Uterus (tissue), 4 donors: ENCODE results near the gene ANKRD44. TPM values are rescaled to one million over a fixed set of nuclear protein-coding genes. Genes with fewer than 3 reads are reported as not detected.

Experiments used
- DNase-seq, 2 donors: peaks; one replicate each; pipeline ENCODE4 v3.0.0-alpha.2; 2019 to 2020
- H3K27ac ChIP-seq, 2 donors: fragments of 200-600 bp; sonication (generic); 1 replicate in 1 of 2; 2 replicates in 1 of 2; pipeline ENCODE4 v1.5.1; 2016 to 2018
- H3K27me3 ChIP-seq, 2 donors: fragments of 200-600 bp; sonication (generic); one replicate each; pipeline ENCODE4 v1.5.1; 2018 to 2019; ENCODE audit warnings: control low read depth in 1 of 2
- H3K36me3 ChIP-seq, 2 donors: fragments of 200-600 bp; sonication (generic); one replicate each; pipeline ENCODE4 v1.5.1; 2019; ENCODE audit warnings: control low read depth in 1 of 2
- H3K4me1 ChIP-seq, 2 donors: fragments of 200-600 bp; sonication (generic); one replicate each; pipeline ENCODE4 v1.5.1; 2018 to 2019; ENCODE audit warnings: control low read depth in 1 of 2
- H3K4me3 ChIP-seq, 2 donors: fragments of 200-600 bp; sonication (generic); 1 replicate in 1 of 2; 2 replicates in 1 of 2; pipeline ENCODE4 v1.5.1; 2018 to 2019; ENCODE audit warnings: mild to moderate bottlenecking in 1 of 2
- H3K9me3 ChIP-seq, 2 donors: fragments of 200-600 bp; sonication (generic); one replicate each; pipeline ENCODE4 v1.5.1; 2019; ENCODE audit warnings: control low read depth in 1 of 2
- POLR2A ChIP-seq, 2 donors: fragments of 450-650 bp; IDR thresholded peaks; one replicate each; pipeline ENCODE4 v1.6.1; 2016; ENCODE audit warnings: antibody characterized with exemption in 2 of 2, mild to moderate bottlenecking in 1 of 2, moderate library complexity in 1 of 2
- intact Hi-C: fragments of 100-400 bp; cut with DNase I; formaldehyde crosslinking; loops from one replicate; pipeline ENCODE4 v1.15.1; 2023; ENCODE audit warnings: low total_unique reads
- total RNA-seq, 4 donors: library from RNA; depleted of rRNA in 3 of 4; stranded (reverse); fragments of >200 nt in 3 of 4; gene quantifications; one replicate each; pipeline versions ENCODE4 v1.1.0 to v1.2.4, GENCODE V29; 2014 to 2023
- TF ChIP-seq, protein P1 (sequence below), 4 experiments: fragments of 200-600 bp in 2 of 4; fragments of 450-650 bp in 2 of 4; sonication (generic) in 2 of 4; IDR thresholded peaks; one replicate each; pipeline ENCODE4 v1.5.1; 2016 to 2019; ENCODE audit warnings: antibody characterized with exemption in 4 of 4, mild to moderate bottlenecking in 2 of 4, moderate library complexity in 1 of 4
- donor health status: DM: yes; HTN: yes; CAD: no.

Gene ANKRD44
- total RNA-seq, 4 donors from 2014 or later, result 14.4 to 71.5 (median 23.2) TPM

DNA sequence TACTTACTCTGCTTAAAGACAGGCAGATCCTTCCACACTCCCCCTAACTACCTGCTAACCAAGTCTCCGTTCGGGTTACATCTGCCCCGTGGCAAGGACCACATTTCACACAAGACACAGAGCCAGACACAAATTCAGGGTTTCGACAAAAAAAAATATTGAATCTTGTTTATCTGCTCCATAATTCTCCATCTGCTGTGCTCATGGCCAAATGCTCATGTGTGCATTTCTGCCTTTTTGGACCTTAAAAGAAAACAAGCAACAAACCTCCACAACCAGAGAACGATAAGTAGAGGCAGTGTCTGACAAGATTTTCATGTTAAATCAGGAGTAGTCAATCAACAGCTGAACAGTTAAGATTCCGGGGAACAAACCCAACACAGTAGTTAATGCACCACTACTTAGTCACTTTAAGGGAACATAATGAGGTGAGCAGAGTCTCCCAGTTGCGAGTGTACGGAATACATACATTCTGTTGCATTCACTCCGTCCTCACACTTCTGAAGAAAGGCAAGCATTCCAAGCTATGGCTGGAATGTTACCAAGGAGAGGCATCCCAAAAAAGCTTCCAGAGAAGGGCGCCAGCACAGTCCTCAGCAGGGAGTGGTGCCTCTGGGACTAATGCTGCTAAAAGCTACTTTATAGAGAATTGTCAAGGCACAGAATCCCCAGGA is 121.0 kb downstream of the ANKRD44 start:
- intact Hi-C loops, result loop anchor here (10.0 kb wide), 1 partner anchor 125 kb away; the partner anchor contains the start of gene ANKRD44
- no peak overlapping the region for H3K4me3 ChIP-seq

GRCh38 chr2:197185676-197186075 is 124.9 kb downstream of the ANKRD44 start:
- H3K27ac ChIP-seq, result no peak overlapping the region
- H3K36me3 ChIP-seq, result no peaks in the 10 kb centered on the region
- H3K4me1 ChIP-seq, result no peaks in the 10 kb centered on the region

More for the DNA sequence above, 121.0 kb downstream of the ANKRD44 start:
- H3K4me1 ChIP-seq, result no peaks in the 10 kb centered on the region
- H3K36me3 ChIP-seq, result no peaks in the 10 kb centered on the region
- no peak overlapping the region for H3K27ac ChIP-seq
- H3K9me3 ChIP-seq, result no peaks in the 10 kb centered on the region
- TF ChIP-seq, protein P1, sequence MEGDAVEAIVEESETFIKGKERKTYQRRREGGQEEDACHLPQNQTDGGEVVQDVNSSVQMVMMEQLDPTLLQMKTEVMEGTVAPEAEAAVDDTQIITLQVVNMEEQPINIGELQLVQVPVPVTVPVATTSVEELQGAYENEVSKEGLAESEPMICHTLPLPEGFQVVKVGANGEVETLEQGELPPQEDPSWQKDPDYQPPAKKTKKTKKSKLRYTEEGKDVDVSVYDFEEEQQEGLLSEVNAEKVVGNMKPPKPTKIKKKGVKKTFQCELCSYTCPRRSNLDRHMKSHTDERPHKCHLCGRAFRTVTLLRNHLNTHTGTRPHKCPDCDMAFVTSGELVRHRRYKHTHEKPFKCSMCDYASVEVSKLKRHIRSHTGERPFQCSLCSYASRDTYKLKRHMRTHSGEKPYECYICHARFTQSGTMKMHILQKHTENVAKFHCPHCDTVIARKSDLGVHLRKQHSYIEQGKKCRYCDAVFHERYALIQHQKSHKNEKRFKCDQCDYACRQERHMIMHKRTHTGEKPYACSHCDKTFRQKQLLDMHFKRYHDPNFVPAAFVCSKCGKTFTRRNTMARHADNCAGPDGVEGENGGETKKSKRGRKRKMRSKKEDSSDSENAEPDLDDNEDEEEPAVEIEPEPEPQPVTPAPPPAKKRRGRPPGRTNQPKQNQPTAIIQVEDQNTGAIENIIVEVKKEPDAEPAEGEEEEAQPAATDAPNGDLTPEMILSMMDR (IDR thresholded peaks at IDR 0.05), result no peak
- no peak for TF ChIP-seq POLR2A (IDR thresholded peaks at IDR 0.05)
- DNase-seq, result no peak
- no peaks in the 10 kb centered on the region for H3K27me3 ChIP-seq

GRCh38 chr2:197184959-197185586 is 125.5 kb downstream of the ANKRD44 start:
- H3K27me3 ChIP-seq, result no peaks in the 10 kb centered on the region
- peak; percentile 62 to 63 for DNase-seq
- H3K4me1 ChIP-seq, result no peaks in the 10 kb centered on the region
- H3K36me3 ChIP-seq, result no peaks in the 10 kb centered on the region
- intact Hi-C loops, result no loop called here
- no peaks in the 10 kb centered on the region for H3K9me3 ChIP-seq
- no peak overlapping the region for H3K4me3 ChIP-seq
- TF ChIP-seq, protein P1 (IDR thresholded peaks at IDR 0.05), result no peak
- no peak for TF ChIP-seq POLR2A (IDR thresholded peaks at IDR 0.05)
- H3K27ac ChIP-seq, result no peak overlapping the region

More at GRCh38 chr2:197185676-197186075, 124.9 kb downstream of the ANKRD44 start:
- no peak for DNase-seq
- Histone ChIP-seq H3K4me3 (no peak overlapping the region), H3K27me3 (no peaks in the 10 kb centered on the region), H3K9me3 (no peaks in the 10 kb centered on the region)
- intact Hi-C loops, result no loop called here
- TF ChIP-seq, protein P1 (IDR thresholded peaks at IDR 0.05), result no peak
- no peak for TF ChIP-seq POLR2A (IDR thresholded peaks at IDR 0.05)

- intact Hi-C loops, result no loop called here
These were observed 127.2 kb downstream of the ANKRD44 start for GRCh38 chr2:197183355-197183754.

More at GRCh38 chr2:197183355-197183754, 127.2 kb downstream of the ANKRD44 start:
- no peak overlapping the region for H3K4me3 ChIP-seq
- H3K4me1 ChIP-seq, result no peaks in the 10 kb centered on the region
- no peak for DNase-seq
- no peak overlapping the region for H3K27ac ChIP-seq
- H3K27me3 ChIP-seq, result no peaks in the 10 kb centered on the region
- no peak for TF ChIP-seq POLR2A (IDR thresholded peaks at IDR 0.05)
- TF ChIP-seq, protein P1 (IDR thresholded peaks at IDR 0.05), result no peak
- H3K9me3 ChIP-seq, result no peaks in the 10 kb centered on the region
- no peaks in the 10 kb centered on the region for H3K36me3 ChIP-seq
